HT1080 (cell line): ENCODE data around the gene TLCD3B. TPM values are rescaled to one million over a fixed set of nuclear protein-coding genes. Genes with fewer than 3 reads are reported as not detected.
A peak's percentile ranks its signal among the peaks of the same experiment; 100 is the strongest.
"Not testable (repeated sequence)": the region's sequence is repeated elsewhere in the genome, so short reads cannot be mapped to it uniquely, and the experiment has no call there.

ENCODE experiments used
- DNase-seq: peaks from one replicate; pipeline ENCODE4 v3.0.0-alpha.2; 2015; ENCODE audit warnings: low read depth
- total RNA-seq: library from RNA; depleted of rRNA; stranded (reverse); fragments of >200 nt; shearing (Covaris generic); gene quantifications from 2 replicates; pipeline ENCODE4 v1.2.3, GENCODE V29; 2014

The TLCD3B gene
- total RNA-seq, 1 experiment from 2014 or later = 0.11 TPM

GRCh38 chr16:30063278-30063892 lies 32.3 kb upstream of the TLCD3B start:
- DNase-seq = no peak

- DNase-seq = no peak
These were observed 29.9 kb upstream of the TLCD3B start for GRCh38 chr16:30060836-30061554.

GRCh38 chr16:30060346-30060745 lies 29.3 kb upstream of the TLCD3B start:
- DNase-seq = no peak

DNA sequence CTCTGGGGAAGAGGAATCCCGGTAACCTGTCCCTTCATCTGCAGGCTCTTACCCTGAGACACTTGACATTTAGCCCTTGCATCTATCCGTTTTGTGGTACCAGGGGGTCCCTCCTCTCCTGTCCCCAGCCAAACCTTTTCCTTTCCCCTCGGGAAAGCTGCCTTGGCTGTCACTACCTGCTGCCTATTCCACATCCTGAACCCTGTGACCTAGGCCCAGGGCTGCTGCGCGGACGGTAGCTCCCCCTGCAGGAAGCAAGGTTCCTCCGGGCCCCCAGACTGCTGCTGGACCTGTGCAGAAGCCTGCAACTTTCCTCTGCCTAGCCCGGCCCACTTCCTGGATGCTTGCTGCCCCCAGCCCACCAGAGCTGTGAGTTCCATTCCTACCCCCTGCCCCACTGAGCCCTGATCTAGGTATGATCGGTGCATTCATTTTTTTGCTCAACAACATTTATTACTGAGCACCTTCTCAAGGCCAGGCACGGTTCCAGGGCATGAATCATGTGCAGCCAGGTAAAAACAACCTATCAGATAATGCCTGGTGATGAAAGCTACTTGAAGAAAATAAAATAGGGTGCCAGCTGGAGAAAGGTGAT lies 24.0 kb upstream of the TLCD3B start:
- DNase-seq = no peak

DNA sequence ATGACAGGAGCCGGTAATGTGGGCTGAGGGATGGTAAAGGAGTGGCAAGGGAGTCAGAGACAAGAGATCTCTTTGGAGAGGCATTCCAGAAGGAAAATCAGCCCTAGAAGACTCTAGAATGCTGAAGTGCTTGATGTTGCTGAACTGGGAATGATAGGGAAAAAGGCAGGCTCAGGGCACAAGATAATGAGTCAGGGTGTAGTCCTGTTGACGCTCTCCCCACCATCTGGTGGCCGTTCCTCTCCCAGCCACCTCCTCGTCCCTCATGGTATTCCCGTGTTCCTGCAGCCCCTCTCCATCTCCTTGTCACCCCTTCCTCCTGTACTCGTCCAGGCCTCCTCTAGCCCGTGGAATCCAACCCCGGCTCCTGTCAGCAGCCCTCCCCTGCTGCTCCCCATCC lies 23.4 kb upstream of the TLCD3B start:
- no peak for DNase-seq

DNA sequence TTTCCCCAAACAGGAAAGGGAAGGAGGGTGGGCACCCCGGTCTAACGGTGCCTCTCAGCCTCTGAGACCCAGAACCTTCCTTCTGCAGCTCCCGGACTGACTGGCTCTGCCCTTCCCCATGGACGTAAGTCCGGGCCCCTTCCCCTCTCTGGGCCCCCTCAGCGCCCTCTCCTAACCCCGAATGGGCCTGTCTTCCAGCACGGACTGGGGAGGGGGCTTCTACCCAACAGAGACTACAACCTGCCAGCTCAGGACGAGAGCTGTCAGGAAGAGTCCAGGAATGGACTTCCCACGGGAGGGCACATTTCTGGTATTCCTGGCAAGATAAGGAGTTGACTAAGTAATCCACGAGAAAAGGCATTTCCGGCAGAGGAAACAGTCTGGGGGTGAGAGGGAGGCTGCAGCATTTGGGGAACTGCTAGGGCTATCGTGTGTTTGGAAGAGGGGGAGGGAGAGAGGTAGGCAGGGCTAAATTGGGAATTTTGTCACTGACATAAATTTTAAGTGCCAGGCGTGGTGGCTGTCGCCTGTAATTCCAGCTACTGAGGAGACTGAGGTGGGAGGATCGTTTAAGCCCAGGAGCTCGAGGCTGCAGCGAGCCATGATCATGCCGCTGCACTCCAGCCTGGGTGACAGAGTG lies 22.4 kb upstream of the TLCD3B start:
- no peak for DNase-seq

GRCh38 chr16:30052671-30053372 lies 21.8 kb upstream of the TLCD3B start:
- DNase-seq = peak; percentile 91

DNA sequence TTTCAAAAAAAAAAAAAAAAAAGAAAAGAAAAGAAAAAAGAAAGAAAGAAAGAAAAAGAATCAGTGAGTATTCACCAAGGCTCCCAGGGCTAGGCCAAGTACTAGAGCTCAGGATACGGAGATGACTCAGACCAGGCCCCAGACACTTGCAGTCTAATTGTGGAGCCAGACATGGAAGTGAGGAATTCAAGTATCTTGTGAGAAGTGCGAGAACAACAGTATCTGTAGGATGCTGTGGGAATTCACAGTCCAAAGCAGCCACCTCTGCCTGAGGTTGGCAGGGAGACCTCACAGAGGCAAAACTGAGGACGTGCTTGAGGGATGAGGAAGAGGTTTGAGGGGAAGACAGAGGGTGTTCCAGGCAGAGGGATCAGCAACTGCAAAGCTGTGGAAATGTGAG lies 20.4 kb upstream of the TLCD3B start:
- DNase-seq = peak; percentile 82

DNA sequence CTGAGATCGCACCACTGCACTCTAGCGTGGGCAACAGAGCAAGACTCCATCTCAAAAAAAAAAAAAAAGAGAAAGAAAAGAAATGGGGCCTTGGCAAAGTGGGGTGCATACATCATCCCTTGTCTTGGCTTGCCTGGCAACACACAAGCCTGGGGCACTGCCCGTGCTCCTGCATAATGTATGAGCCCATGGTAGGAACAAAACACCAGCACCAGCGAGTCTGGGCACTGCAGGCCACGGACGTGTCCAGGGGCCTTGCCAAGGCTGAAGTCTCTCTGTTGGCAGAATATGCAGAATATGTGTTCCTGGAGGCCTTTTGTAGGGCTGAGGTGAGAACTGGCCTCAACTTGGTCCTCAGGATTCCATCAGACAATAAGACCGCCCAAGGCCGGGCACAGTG lies 18.8 kb upstream of the TLCD3B start:
- DNase-seq = no peak

DNA sequence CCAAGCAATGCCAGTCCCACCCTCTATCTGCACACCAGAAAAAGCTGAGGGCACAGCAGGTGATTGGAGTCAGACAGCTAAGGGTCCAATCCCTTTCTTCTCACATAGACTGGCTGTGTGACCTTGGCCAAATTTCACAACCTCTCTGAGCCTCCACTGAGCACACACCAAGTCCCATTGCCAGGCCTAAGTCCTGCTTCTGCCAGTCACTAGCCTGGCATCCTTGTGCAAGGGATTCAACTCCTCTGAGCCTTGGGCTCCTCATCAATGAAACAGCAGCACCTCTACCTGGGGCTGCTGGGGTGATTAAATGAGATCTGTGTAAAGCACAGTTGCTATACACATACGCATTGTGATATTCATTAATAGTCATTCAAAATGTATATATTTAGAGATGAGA lies 15.5 kb upstream of the TLCD3B start:
- no peak for DNase-seq

GRCh38 chr16:30046178-30046577 lies 15.1 kb upstream of the TLCD3B start:
- no peak for DNase-seq

DNA sequence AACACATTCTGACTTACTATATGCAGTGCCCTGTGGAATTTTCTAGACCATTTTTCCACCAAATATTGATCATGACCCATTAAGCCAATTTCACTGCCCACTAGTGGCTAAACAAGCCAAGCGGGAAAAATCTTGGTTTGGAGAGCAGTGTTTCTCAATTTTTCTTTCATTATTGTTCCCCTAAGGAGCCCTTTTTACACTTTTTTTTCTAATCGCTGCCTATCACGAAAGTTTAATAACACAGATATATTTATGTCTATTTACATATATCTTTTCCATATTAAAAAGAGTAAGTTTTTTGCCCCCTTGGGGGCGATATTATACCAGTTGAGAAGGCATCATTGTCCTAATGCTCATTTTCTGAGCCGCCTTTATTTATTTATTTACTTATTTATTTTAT lies 10.8 kb upstream of the TLCD3B start:
- DNase-seq = no peak

DNA sequence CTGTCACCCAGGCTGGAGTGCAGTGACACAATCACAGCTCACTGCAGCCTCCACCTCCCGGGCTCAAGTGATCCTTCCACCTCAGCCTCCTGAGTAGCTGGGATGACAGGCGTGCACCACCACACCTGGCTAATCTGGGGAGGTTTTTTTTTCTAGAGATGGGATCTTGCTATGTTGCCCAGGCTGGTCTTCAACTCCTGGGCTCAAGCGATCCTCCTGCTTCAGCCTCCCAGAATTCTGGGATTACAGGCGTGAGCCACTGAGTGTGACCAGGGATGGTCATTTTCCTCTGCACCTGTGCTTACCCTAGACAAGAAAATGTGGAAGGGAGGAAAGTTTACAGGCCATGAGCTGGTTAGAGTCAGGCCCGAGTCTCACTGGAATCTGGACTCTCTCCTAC lies 9.6 kb upstream of the TLCD3B start:
- DNase-seq = not testable (repeated sequence)

DNA sequence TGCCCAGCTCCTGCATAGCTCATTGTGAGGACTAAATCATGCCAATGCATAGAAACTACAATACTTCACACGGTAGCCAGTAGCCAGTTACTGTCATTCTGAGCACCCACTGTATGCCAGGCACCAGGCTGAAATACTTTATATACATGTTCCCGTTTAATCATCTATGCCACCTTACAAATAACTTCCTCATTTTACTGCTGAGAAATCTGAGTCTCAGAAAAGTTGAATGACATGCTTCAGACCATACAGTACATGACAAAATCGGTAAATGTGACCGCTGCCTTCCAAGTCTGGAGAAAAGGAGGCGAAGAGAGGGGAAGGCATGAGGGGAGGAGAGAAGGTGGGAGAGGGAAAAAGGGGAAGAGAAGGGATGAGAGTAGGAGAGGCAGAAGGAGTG lies 9.2 kb upstream of the TLCD3B start:
- no peak for DNase-seq

DNA sequence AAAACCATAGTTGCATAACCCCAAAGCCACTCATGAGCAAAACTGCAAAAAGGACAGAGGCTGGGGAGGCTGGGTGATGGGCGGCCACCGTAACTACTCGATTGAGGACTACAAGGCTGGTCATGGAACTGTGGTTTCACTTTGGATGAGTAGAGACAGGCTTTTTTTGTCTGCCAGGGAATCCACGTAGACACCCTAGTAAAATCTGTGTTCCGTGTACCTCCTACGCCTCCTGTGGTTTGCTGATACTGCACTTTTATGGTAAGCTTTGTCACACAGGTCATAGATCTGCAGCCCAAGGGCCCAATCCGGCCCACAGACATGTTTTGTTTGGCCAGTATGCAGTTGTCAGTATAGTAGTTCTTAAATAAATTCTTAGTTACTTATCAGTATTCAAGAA lies 2.2 kb upstream of the TLCD3B start:
- DNase-seq = no peak

GRCh38 chr16:30032083-30032819 lies 1.2 kb upstream of the TLCD3B start:
- DNase-seq = peak; percentile 62

GRCh38 chr16:30031477-30031918 lies 427 bp upstream of the TLCD3B start:
- no peak for DNase-seq

DNA sequence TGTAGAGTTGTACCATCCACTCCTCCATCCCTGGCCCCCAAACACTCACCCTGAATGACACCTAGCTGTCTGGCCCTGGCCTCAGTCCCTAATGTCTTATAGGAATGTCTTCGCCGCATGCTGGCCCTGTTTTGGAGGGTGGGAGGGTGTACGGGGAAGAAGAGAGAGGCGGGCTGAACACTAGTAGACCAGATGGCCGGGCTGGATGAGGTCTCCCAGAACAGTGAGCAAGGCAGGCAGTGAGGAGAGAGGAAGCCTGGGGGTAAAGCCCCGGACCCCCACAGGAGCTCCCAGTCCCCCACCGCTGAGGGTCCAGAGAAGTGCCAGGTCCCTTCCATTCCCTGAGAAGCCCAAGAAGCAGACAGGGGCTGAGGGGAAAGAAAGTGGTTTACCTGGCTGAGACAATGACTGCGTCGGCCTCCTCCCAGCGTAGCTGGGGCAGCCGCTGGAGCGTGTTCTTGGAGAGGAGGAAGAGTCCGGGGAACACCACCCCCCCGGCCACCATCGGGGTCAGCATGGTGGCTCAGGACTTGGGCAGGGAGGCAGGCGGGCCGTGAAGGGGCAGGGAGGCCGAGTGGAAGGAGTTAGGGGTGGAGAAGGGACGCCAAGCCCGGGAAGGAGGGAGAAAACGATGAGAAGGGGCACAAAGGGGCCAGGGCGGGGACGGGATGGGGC lies 923 bp downstream of the TLCD3B start:
- DNase-seq = no peak

- no peak for DNase-seq
These were observed 2.5 kb downstream of the TLCD3B start for GRCh38 chr16:30028438-30029076.
